HUES6 (cell line): ENCODE data around the gene SUGT1.
"Not testable (repeated sequence)": the region's sequence is repeated elsewhere in the genome, so short reads cannot be mapped to it uniquely, and the experiment has no call there.

Experiments used
- H3K27ac ChIP-seq: 2 replicates; pipeline ENCODE4 v1.7.0; 2013; ENCODE audit warnings: low read depth, mild to moderate bottlenecking, low read length, inconsistent platforms
- H3K27me3 ChIP-seq: 2 replicates; pipeline ENCODE4 v1.6.1; 2013; ENCODE audit warnings: low read length; ENCODE audit not compliant: control insufficient read depth, insufficient read depth
- H3K36me3 ChIP-seq: 2 replicates; pipeline ENCODE4 v1.6.1; 2013; ENCODE audit warnings: low read length; ENCODE audit not compliant: control insufficient read depth, insufficient read depth
- H3K4me1 ChIP-seq: 2 replicates; pipeline ENCODE4 v1.6.1; 2013; ENCODE audit warnings: low read length; ENCODE audit not compliant: control insufficient read depth, insufficient read depth
- H3K4me3 ChIP-seq: 2 replicates; pipeline ENCODE4 v1.5.1; 2013; ENCODE audit warnings: low read depth, low read length
- H3K9ac ChIP-seq: one replicate; pipeline ENCODE4 v1.6.1; 2013; ENCODE audit warnings: mild to moderate bottlenecking, low read length
- H3K9me3 ChIP-seq: 2 replicates; pipeline ENCODE4 v1.6.1; 2013; ENCODE audit warnings: low read depth, low read length; ENCODE audit not compliant: control insufficient read depth, insufficient read depth

Gene SUGT1

GRCh38 chr13:52669677-52670076 is 17.0 kb downstream of the SUGT1 start:
- Histone ChIP-seq H3K27ac (no peak overlapping the region), H3K4me3 (no peak overlapping the region), H3K9ac (no peak overlapping the region), H3K27me3 (no peaks in the 10 kb centered on the region), H3K36me3 (peaks cover 47% of the 10 kb centered on the region), H3K9me3 (no peaks in the 10 kb centered on the region), H3K4me1 (peaks cover 5% of the 10 kb centered on the region; the same call in 1 of the 2 replicates)

- H3K36me3 ChIP-seq: peaks cover 48% of the 10 kb centered on the region
- peaks cover 5% of the 10 kb centered on the region; the same call in 1 of the 2 replicates for H3K4me1 ChIP-seq
- no peak overlapping the region for H3K9ac ChIP-seq
These were observed 18.1 kb downstream of the SUGT1 start for GRCh38 chr13:52670726-52671125.

GRCh38 chr13:52673465-52673864 is 20.8 kb downstream of the SUGT1 start:
- Histone ChIP-seq H3K9ac (no peak overlapping the region), H3K27me3 (no peaks in the 10 kb centered on the region), H3K36me3 (peaks cover 48% of the 10 kb centered on the region), H3K9me3 (no peaks in the 10 kb centered on the region), H3K4me3 (no peak overlapping the region), H3K27ac (no peak overlapping the region), H3K4me1 (peaks cover under 1% of the 10 kb centered on the region; the same call in 1 of the 2 replicates)

More at GRCh38 chr13:52670726-52671125, 18.1 kb downstream of the SUGT1 start:
- no peaks in the 10 kb centered on the region for H3K9me3 ChIP-seq
- no peak overlapping the region for H3K27ac ChIP-seq
- no peaks in the 10 kb centered on the region for H3K27me3 ChIP-seq
- no peak overlapping the region for H3K4me3 ChIP-seq

- no peak overlapping the region for H3K27ac ChIP-seq
- H3K36me3 ChIP-seq: peaks cover 74% of the 10 kb centered on the region
- no peak overlapping the region for H3K4me3 ChIP-seq
- no peaks in the 10 kb centered on the region for H3K27me3 ChIP-seq
- no peaks in the 10 kb centered on the region for H3K4me1 ChIP-seq
- no peaks in the 10 kb centered on the region for H3K9me3 ChIP-seq
- no peak overlapping the region for H3K9ac ChIP-seq
These were observed 25.2 kb downstream of the SUGT1 start for GRCh38 chr13:52677823-52678222.

GRCh38 chr13:52685806-52686205 is 33.2 kb downstream of the SUGT1 start:
- H3K9me3 ChIP-seq, H3K4me1 ChIP-seq, H3K4me3 ChIP-seq, H3K9ac ChIP-seq, H3K27me3 ChIP-seq, H3K27ac ChIP-seq: not testable (repeated sequence)
- peaks cover 55% of the 10 kb centered on the region for H3K36me3 ChIP-seq

GRCh38 chr13:52686376-52686775 is 33.7 kb downstream of the SUGT1 start:
- Histone ChIP-seq H3K9me3 (no peaks in the 10 kb centered on the region), H3K4me1 (no peaks in the 10 kb centered on the region), H3K27me3 (no peaks in the 10 kb centered on the region), H3K36me3 (peaks cover 56% of the 10 kb centered on the region), H3K9ac (no peak overlapping the region), H3K27ac (no peak overlapping the region), H3K4me3 (no peak overlapping the region)

GRCh38 chr13:52695856-52696255 is 43.2 kb downstream of the SUGT1 start:
- no peaks in the 10 kb centered on the region for H3K27me3 ChIP-seq
- H3K9me3 ChIP-seq: no peaks in the 10 kb centered on the region
- H3K4me3 ChIP-seq: no peak overlapping the region
- H3K9ac ChIP-seq: no peak overlapping the region
- peaks cover 17% of the 10 kb centered on the region for H3K36me3 ChIP-seq
- no peaks in the 10 kb centered on the region for H3K4me1 ChIP-seq
- no peak overlapping the region for H3K27ac ChIP-seq

GRCh38 chr13:52696566-52696965 is 43.9 kb downstream of the SUGT1 start:
- H3K9ac ChIP-seq: no peak overlapping the region

GRCh38 chr13:52701728-52702465 is 49.3 kb downstream of the SUGT1 start:
- Histone ChIP-seq H3K27ac (no peak overlapping the region), H3K9ac (no peak overlapping the region), H3K36me3 (0 out of 2 replicates have a peak, but pooled peaks cover 3% of the 10 kb centered on the region), H3K4me3 (no peak overlapping the region), H3K4me1 (peaks cover 21% of the 10 kb centered on the region; the same call in 1 of the 2 replicates), H3K27me3 (no peaks in the 10 kb centered on the region), H3K9me3 (no peaks in the 10 kb centered on the region)

More at GRCh38 chr13:52696566-52696965, 43.9 kb downstream of the SUGT1 start:
- Histone ChIP-seq H3K4me1 (peaks cover under 1% of the 10 kb centered on the region; the same call in 1 of the 2 replicates), H3K36me3 (peaks cover 10% of the 10 kb centered on the region), H3K27ac (no peak overlapping the region), H3K4me3 (no peak overlapping the region), H3K27me3 (no peaks in the 10 kb centered on the region), H3K9me3 (no peaks in the 10 kb centered on the region)

GRCh38 chr13:52703482-52703881 is 50.8 kb downstream of the SUGT1 start:
- Histone ChIP-seq H3K36me3 (peaks cover 3% of the 10 kb centered on the region; the same call in 1 of the 2 replicates), H3K4me1 (peaks cover 21% of the 10 kb centered on the region; the same call in 1 of the 2 replicates), H3K27ac (no peak overlapping the region), H3K27me3 (no peaks in the 10 kb centered on the region), H3K4me3 (no peak overlapping the region), H3K9me3 (no peaks in the 10 kb centered on the region), H3K9ac (no peak overlapping the region)

GRCh38 chr13:52706081-52706480 is 53.4 kb downstream of the SUGT1 start:
- Histone ChIP-seq H3K27ac (no peak overlapping the region), H3K4me3 (no peak overlapping the region), H3K27me3 (no peaks in the 10 kb centered on the region), H3K4me1 (peaks cover 22% of the 10 kb centered on the region), H3K9ac (no peak overlapping the region), H3K36me3 (peaks cover 3% of the 10 kb centered on the region; the same call in 1 of the 2 replicates), H3K9me3 (no peaks in the 10 kb centered on the region)
